Measurements from ENCODE around the gene DMRTC2. TPM values are rescaled to one million over a fixed set of nuclear protein-coding genes. Genes with fewer than 3 reads are reported as not detected.
A peak's percentile ranks its signal among the peaks of the same experiment; 100 is the strongest.

The DMRTC2 gene
- total and polyA plus RNA-seq, 2 of the 13 experiments (the other 11 are each of a cell fraction or from before 2014, with no cell fraction given), result not detected

DNA sequence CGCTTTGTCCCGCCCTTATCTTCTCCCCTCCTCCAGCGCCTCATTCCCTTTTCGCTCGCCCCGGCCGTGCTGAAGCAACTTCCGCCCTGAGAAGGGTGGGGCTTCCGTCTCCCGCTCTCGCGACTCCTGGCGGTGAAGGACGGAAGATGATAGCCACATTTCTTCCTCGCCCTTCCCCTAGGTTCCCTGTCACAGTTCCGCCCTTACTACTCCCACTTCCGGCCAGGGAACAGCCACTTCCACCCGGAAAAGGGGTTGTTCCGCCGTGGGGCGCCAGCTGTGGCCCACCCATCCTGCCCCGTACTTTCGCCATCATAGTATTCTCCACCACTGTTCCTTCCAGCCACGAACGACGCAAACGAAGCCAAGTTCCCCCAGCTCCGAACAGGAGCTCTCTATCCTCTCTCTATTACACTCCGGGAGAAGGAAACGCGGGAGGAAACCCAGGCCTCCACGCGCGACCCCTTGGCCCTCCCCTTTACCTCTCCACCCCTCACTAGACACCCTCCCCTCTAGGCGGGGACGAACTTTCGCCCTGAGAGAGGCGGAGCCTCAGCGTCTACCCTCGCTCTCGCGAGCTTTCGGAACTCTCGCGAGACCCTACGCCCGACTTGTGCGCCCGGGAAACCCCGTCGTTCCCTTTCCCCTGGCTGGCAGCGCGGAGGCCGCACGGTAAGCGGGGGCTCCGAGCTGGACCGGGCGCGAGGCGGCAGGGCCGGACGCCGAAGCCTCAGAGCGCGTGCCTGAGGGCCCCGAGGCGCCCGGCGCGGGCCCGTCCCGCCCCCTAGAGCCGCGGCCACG lies 15.0 kb downstream of the DMRTC2 start, which contains the start of gene RPS19 (continued):
- no peak; the same call in 1 of the 2 replicates for TF ChIP-seq ZNF816 (CRISPR knock-in tag; IDR thresholded peaks at IDR 0.05; ENCODE audit: borderline replicate concordance)
- peak; percentile 79 for TF ChIP-seq TFDP2 (CRISPR knock-in tag; IDR thresholded peaks at IDR 0.05)
- TF ChIP-seq, protein P1, sequence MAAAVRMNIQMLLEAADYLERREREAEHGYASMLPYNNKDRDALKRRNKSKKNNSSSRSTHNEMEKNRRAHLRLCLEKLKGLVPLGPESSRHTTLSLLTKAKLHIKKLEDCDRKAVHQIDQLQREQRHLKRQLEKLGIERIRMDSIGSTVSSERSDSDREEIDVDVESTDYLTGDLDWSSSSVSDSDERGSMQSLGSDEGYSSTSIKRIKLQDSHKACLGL (CRISPR knock-in tag; IDR thresholded peaks at IDR 0.05), result peak; percentile 79; the same call in 1 of the 2 replicates
- TF ChIP-seq TBP (CRISPR knock-in tag; IDR thresholded peaks at IDR 0.05), result no peak
- no peak for TF ChIP-seq ZSCAN12 (CRISPR knock-in tag; IDR thresholded peaks at IDR 0.05)
- TF ChIP-seq ZNF230 (CRISPR knock-in tag; IDR thresholded peaks at IDR 0.05), result peak; percentile 51; the same call in 1 of the 2 replicates
- no peak for TF ChIP-seq MATR3 (CRISPR knock-in tag; IDR thresholded peaks at IDR 0.05)
- peak; percentile 80; the same call in 1 of the 2 replicates for TF ChIP-seq MAZ (IDR thresholded peaks at IDR 0.05; ENCODE audit: borderline replicate concordance, low read depth, low read length)
- TF ChIP-seq MAZ (CRISPR knock-in tag; IDR thresholded peaks at IDR 0.05; ENCODE audit: low read depth), result peak; percentile 91
- TF ChIP-seq TP53 (CRISPR knock-in tag; conservative IDR thresholded peaks at IDR 0.05), result peak; percentile 95; the same call in 1 of the 2 replicates
- TF ChIP-seq, protein P2, sequence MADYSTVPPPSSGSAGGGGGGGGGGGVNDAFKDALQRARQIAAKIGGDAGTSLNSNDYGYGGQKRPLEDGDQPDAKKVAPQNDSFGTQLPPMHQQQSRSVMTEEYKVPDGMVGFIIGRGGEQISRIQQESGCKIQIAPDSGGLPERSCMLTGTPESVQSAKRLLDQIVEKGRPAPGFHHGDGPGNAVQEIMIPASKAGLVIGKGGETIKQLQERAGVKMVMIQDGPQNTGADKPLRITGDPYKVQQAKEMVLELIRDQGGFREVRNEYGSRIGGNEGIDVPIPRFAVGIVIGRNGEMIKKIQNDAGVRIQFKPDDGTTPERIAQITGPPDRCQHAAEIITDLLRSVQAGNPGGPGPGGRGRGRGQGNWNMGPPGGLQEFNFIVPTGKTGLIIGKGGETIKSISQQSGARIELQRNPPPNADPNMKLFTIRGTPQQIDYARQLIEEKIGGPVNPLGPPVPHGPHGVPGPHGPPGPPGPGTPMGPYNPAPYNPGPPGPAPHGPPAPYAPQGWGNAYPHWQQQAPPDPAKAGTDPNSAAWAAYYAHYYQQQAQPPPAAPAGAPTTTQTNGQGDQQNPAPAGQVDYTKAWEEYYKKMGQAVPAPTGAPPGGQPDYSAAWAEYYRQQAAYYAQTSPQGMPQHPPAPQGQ (CRISPR knock-in tag; IDR thresholded peaks at IDR 0.05; ENCODE audit: borderline replicate concordance), result no peak
- TF ChIP-seq ZNF264 (CRISPR knock-in tag; IDR thresholded peaks at IDR 0.05), result 0 out of 2 replicates have a peak, but pooled peaks have one; percentile 8
- TF ChIP-seq, protein P3, sequence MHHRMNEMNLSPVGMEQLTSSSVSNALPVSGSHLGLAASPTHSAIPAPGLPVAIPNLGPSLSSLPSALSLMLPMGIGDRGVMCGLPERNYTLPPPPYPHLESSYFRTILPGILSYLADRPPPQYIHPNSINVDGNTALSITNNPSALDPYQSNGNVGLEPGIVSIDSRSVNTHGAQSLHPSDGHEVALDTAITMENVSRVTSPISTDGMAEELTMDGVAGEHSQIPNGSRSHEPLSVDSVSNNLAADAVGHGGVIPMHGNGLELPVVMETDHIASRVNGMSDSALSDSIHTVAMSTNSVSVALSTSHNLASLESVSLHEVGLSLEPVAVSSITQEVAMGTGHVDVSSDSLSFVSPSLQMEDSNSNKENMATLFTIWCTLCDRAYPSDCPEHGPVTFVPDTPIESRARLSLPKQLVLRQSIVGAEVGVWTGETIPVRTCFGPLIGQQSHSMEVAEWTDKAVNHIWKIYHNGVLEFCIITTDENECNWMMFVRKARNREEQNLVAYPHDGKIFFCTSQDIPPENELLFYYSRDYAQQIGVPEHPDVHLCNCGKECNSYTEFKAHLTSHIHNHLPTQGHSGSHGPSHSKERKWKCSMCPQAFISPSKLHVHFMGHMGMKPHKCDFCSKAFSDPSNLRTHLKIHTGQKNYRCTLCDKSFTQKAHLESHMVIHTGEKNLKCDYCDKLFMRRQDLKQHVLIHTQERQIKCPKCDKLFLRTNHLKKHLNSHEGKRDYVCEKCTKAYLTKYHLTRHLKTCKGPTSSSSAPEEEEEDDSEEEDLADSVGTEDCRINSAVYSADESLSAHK (CRISPR knock-in tag; IDR thresholded peaks at IDR 0.05; ENCODE audit: borderline replicate concordance), result no peak
- TF ChIP-seq ZNF605 (CRISPR knock-in tag; IDR thresholded peaks at IDR 0.05), result peak; percentile 78; the same call in 1 of the 2 replicates
- TF ChIP-seq GATAD1 (CRISPR knock-in tag; IDR thresholded peaks at IDR 0.05), result peak; percentile 84
- no peak; the same call in 1 of the 2 replicates for TF ChIP-seq KLF15 (CRISPR knock-in tag; IDR thresholded peaks at IDR 0.05; ENCODE audit: borderline replicate concordance)
- TF ChIP-seq BRCA1 (CRISPR knock-in tag; IDR thresholded peaks at IDR 0.05), result 0 out of 2 replicates have a peak, but pooled peaks have one; percentile 31
- TF ChIP-seq GTF3A (CRISPR knock-in tag; conservative IDR thresholded peaks at IDR 0.05), result peak; percentile 74; the same call in 1 of the 2 replicates
- TF ChIP-seq ZNF496 (CRISPR knock-in tag; IDR thresholded peaks at IDR 0.05; ENCODE audit: insufficient replicate concordance), result no peak
- TF ChIP-seq RELA (CRISPR knock-in tag; IDR thresholded peaks at IDR 0.05), result 0 out of 2 replicates have a peak, but pooled peaks have one; percentile 35
- TF ChIP-seq, protein P4, sequence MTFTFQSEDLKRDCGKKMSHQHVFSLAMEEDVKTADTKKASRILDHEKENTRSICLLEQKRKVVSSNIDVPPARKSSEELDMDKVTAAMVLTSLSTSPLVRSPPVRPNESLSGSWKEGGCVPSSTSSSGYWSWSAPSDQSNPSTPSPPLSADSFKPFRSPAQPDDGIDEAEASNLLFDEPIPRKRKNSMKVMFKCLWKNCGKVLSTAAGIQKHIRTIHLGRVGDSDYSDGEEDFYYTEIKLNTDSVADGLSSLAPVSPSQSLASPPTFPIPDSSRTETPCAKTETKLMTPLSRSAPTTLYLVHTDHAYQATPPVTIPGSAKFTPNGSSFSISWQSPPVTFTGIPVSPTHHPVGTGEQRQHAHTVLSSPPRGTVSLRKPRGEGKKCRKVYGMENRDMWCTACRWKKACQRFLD (CRISPR knock-in tag; IDR thresholded peaks at IDR 0.05; ENCODE audit: borderline replicate concordance), result no peak
- TF ChIP-seq HOXA3 (CRISPR knock-in tag; IDR thresholded peaks at IDR 0.05), result peak; percentile 83
